Measurements from ENCODE around the gene ANKRD11.
"Not testable (repeated sequence)": the region's sequence is repeated elsewhere in the genome, so short reads cannot be mapped to it uniquely, and the experiment has no call there.

ANKRD11 gene

DNA sequence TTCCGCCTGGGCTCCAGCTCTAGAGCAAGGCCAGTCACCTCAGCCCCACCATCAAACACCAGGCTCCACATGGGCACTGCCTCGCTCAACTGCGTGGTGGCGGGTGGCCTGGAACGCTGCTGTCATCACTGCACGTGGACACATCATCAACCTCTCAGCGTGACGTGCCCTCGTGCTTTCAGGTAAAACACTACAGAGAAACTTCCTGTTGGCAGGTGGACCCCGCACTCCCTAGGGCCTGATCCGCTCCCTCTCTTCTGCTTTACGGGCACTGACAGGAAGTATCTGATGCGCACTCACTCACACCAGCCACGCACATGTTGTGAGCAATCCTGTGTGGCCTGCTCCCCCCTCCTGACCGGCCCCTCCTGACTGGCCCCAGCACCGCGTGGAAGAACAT is 87.4 kb downstream of the ANKRD11 start:
- DNase-seq (ENCODE audit: low spot score): no peak

DNA sequence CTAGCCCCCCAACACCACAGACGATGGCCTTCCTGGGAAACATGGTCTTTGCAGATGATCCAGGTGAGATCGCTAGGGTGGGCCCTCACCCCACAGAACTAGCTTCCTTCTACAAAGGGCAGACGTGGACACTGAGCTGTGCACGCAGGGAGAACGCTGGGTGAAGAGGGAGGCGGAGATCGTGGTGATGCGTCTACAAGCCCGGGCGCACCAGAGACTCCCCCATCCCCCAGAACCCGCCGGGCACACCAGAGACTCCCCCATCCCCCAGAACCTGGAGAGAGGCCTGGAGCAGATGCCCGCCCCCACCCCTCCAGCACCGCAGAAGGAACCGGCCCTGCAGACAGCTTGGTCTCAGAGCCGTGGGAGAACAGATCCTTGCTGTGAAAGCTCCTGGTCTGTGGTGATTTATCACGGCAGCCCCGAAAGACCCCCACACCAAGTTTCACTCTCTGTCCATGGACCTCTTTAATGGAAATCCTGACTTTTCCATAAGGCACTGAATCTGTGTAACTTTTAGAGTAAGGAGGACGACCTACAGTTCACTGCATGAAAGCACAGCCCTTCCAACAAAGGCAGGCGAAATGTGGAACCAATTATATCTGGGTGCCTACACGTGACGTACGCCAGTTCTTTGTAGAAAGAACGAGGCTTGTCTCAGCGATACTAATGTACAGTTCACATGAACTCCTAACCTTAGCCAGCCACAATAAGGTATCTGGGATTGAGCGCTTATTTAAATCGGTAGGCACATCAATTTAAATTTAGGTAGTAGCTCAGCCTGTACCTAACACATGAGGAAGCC is 88.5 kb downstream of the ANKRD11 start:
- DNase-seq (ENCODE audit: low spot score): no peak

DNA sequence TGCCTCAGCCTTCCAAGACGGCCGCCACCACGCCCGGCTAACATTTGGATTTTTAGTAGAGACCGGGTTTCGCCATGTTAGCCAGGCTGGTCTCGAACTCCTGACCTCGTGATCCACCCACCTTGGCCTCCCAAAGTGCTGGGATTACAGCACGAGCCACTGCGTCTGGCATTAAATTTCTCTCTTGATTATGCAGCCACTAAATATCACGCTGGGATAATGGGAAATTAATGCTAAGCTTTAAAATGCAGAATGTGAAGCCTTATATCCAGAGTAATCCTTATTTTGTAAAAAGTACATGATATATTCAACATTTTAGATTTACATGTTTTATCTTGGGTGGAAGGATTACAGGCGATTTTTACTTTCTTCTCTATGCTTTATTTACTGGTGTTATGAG is 89.2 kb downstream of the ANKRD11 start:
- no peak for DNase-seq (ENCODE audit: low spot score)

DNA sequence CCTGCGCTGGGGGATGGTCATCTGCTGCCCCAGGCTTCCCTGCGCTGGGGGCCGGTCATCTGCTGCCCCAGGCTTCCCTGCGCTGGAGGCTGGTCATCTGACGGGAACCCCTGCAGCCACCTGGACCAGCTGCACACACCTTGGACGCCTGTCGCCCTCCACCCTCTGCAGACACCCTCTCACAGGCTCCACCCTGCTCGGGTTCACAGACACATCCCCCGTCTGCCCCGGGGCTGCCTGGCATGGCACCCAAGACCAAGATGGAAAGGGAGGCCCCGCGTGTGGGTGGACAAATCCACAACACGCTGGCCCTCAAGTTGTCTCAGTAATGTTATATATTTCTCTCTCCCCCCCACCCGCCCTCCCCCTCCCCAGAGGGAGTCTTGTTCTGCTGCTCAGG is 89.6 kb downstream of the ANKRD11 start:
- no peak for DNase-seq (ENCODE audit: low spot score)

DNA sequence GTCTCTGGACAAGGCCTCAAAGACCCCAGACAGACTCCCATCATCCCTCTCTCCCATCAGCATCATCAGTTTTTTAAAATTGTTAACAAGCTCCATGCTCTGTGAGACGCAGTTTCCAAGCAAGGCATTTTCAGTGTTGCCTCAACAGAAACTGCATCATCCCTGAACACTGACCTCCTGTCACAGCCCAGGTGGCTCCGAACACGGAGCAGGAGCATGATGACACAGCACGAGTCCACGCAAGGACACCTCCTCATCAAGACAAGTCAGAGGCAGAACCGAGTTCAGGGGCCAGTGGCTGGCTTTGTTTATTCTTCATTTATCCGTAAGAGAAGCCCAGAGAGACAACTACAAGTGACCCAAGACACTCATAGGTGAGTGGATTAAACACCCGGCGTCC is 91.4 kb downstream of the ANKRD11 start:
- no peak for DNase-seq (ENCODE audit: low spot score)

DNA sequence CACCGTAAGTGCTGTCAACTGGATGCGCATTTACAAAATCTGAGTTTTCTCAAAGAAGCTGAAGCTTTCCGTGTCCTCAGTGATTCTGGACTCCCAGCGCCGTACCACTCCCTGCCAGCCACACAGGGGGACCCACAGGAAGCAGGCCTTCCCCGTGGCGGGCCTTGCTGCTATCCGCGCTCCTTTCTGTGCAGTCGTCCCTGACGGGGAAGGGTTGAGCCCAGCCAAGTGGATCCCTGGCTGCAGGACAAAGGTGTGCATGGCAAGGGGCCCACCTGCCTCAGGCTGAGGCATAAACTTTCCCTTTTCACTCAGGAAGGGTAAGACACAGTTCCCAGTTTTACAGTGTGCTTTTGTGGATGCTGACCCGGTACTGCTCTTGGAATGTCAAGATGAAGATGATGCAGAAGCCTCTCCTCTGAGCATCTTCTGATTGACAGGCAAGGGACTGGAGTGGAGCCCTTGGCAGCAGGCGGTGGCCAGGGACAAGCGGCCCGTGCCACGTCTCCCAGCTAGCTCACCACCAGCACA is 93.0 kb downstream of the ANKRD11 start:
- DNase-seq (ENCODE audit: low spot score): no peak

DNA sequence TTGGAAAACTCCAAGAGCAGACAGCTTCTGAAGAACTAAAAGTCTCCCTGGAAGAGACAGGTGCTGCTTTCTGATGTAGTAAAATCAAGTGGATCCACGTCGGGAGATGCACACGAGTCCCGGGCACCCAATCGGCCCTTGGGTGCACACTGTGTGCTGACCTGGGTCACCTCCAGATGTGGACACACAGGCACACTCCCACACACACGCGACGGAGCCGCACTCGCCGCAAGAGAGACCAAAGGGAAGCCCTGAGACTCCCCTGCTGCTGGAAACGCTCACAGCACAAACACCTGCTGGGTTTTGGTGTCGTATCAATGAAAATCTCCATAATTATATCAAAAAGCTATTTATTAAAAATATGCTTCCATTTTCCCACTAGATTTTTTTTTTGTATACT is 94.2 kb downstream of the ANKRD11 start:
- no peak for DNase-seq (ENCODE audit: low spot score)

DNA sequence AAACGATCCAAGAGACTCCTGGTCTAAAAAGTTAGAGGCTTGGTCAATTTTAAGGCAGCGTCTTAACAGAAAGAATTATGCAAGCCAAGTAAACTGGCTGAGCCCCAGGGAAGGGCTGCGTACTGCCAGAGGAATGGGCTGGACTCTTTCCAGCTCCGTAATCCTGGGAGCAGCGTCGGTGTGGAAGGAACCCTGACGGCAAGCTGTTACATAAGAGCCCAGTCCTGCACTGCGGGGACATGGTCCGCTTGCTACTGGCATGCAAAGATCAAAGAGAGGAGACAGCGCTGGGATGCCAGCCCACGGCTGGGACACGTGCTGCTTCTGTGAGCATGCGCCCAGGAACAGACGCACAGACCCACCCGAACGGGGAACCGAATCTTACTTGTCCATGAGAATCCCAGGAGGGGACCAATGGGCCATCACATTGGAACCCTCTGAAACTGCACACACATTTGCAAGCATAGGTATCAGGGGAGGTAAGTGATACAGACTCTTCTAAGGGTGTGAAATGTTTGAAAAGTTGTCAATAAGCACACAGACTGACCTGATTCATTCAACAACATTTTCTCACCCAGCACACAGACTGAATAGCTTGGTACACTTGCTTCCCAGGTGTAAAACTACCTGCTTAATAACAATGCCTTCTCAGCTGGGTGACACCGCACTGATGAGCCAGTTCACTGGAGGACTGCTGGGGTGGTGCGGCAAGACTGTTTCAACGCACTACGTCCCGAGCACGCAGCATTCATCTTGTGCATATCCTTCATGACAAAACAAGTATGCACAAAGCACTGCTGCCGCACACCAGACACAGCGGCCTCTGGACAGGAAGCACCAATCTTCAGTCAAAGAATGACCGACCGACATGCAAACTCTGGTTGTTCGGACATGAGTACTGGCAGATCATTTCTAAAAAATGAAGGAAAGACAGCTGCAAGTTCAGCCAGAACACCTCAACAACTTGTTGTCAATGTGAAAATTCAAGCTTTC is 94.9 kb downstream of the ANKRD11 start:
- no peak for DNase-seq (ENCODE audit: low spot score)

DNA sequence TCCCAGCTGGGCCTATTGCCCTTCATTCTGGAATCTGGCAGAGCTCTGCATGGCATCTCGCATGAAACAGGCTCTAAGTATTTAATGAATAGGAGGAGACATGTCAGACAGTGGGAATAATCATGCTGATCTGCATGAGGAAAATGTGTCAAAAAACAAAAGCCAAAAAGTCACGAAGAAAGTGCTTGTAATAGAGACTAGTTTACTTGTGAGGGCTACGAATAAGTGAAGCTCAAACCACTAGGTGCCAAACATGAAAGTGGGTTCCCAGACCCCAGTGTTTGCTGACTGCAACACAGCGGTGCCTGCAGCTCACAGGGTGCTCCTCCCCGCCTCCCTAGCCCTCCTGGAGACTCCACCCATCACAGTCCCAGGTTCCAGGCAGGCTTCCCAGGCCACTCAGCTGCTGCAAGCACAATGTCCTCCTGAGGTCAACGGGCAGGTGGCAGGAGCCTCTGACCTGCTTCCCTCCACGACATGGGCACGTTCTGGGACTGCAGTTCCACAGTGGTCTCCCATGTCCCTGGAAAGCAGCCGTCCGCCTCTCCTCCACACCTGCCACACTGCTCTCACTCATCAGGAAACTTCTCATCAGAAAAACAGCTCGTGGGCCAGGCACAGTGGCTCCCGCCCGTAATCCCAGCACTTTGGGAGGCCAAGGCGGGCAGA is 96.5 kb downstream of the ANKRD11 start:
- no peak for DNase-seq (ENCODE audit: low spot score)

DNA sequence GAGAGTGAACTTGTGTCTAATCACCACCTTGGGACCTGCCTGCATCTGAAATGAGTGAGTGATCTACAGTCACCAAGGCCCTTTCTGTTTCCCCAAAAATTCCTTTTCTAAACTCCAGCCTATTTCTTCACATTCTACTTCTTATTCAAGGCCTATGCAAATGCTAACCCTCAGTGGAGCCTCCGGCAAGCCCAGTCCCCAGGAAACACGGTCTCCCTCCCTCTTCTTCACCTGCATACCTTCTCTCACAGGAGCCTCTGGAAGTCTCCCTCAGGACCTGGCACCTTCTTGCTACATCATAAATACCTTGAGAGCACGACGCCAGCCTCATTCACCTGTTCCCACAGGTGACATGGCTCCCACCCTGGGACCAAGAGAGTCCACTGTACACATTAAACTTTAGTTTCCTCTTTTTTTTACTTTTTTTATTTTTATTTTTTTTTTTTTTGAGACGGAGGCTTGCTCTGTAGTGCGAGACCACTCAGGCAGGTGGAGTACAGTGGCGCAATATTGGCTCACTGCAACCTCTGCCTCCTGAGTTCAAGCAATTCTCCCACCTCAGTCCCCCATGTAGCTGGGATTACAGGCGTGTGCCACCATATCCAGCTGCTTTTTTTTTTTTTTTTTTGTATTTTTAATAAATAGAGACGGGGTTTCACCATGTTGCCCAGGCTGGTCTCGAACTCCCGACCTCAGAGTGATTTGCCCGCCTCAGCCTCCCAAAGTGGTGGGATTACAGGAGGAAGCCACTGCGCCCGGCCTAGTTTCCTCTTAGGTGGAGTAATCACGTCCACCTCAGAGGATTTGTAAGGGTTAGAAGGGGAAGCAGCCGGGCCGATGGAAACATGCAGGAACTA is 97.3 kb downstream of the ANKRD11 start:
- no peak for DNase-seq (ENCODE audit: low spot score)

DNA sequence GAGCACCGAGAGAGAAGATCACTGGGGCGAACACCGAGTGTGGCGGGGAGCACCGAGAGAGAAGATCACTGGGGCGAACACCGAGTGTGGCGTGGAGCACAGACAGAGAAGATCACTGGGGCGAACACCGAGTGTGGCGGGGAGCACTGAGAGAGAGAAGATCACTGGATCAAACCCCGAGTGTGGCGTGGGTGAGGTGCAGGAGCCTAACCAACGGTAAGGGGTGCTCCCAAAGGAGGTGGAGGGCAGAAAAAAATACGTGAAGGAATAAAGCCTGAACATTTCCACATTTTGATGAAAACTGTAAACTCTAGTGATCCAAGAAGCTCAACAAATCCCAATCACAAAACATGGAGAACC is 100.2 kb downstream of the ANKRD11 start:
- DNase-seq (ENCODE audit: low spot score): not testable (repeated sequence)

DNA sequence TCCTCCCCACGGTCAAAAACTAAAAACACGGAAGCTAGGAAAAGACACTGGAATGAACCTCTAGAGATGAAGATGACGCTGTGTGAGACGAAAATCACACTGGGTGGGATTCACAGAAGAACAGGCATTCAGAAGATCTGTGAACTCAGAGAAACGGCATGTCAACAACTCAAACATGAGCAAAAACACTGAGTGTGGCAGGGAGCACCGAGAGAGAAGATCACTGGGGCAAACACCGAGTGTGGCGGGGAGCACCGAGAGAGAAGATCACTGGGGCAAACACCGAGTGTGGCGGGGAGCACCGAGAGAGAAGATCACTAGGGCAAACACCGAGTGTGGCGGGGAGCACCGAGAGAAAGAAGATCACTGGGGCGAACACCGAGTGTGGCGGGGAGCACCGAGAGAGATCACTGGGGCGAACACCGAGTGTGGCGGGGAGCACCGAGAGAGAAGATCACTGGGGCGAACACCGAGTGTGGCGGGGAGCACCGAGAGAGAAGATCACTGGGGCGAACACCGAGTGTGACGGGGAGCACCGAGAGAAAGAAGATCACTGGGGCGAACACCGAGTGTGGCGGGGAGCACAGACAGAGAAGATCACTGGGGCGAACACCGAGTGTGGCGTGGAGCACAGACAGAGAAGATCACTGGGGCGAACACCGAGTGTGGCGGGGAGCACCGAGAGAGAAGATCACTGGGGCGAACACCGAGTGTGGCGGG is 100.7 kb downstream of the ANKRD11 start:
- DNase-seq (ENCODE audit: low spot score): not testable (repeated sequence)

DNA sequence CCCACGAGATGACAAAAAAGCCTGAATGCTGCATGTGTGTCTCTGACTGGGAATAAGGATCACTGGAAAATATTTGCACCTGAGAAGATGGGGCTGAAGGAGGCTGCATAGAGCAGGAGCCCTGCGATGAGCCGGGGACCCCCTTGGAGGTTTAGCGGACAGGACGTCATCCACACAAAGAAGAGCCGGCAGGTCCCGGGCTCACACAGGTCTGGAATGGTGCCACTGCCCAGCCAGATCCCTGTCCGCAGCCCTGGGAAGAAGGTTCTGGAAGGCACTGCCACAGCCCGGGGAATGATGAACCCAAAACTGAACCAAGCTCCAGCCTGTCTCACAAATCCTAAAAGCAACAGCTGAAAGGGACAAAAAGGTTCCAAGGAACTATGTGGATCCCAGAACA is 101.8 kb downstream of the ANKRD11 start:
- DNase-seq (ENCODE audit: low spot score): no peak

DNA sequence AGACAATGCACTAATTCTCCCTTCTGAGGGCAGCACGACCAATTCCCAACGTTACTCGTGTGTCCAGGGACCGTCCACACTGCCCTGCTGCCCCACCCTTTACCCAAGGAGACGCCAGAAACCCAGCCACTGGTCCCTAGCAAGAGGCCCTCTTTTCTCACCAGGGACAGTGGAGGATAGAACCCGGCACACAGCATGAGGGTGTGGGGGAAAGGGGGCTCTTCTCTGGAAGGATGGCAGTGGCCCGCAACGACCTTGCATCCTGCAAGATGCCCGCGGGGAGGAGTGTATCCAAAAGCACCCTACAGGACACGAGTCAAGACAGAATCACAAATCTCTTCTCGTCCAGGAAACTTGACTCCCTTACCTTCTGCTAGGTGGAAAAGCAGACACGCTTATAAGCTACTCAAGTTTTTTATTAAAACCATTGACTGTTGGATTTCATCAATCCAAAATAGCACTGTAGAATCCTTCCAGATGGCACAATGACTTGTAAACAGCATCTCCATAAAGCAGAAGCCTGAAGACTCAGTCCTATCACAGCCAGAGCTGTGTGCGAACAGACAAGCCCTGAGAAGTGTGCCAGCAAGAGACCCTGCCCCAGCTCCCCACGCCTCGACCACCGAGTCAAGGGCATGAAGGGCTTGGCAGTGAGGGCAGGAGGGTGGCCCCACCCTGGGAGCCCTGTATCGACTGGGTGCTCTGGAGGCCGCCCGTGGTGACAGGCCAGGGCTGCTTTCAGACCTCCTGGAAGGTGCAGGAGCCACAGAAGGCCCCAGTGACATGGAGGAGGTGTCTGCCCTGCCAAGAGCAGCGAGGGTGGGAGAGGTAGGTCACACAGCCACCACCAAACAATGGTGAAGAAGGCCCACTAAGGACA is 103.8 kb downstream of the ANKRD11 start:
- DNase-seq (ENCODE audit: low spot score): no peak

DNA sequence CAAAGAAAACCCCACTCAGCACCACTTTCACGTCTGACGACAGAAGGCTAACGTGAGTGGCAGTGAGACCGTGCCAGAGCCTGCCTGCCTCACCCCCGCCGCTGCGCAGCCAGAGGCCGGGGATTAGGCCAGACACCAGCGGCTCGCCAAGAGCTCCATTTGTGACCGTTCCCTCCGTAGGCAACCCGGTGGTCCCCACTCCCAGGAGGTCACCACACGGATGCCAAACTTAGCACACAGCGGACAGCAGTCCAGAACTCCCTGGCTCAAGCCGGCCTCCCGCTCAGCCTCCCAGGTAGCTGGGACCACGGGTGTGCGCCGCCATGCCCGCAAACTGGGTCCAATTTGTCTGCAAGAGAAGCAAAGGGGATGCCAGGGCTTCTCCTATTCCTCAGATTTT is 104.6 kb downstream of the ANKRD11 start:
- no peak for DNase-seq (ENCODE audit: low spot score)

DNA sequence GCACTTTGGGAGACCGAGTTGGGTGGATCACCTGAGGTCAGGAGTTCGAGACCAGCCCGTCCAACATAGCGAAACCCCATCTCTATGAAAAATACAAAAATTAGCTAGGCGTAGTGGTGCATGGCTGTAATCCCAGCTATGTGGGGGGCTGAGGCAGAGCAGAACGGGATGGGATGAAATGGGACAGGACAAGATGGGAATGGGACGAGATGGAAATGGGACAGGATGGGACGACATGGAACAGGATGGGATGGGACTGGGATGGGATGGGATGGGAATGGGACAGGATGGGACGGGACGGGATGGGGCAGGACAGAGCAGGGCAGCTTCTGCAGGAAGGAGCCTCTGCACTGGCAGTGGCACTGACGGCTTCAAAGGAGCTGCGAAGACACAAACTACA is 106.1 kb downstream of the ANKRD11 start:
- DNase-seq (ENCODE audit: low spot score): no peak

DNA sequence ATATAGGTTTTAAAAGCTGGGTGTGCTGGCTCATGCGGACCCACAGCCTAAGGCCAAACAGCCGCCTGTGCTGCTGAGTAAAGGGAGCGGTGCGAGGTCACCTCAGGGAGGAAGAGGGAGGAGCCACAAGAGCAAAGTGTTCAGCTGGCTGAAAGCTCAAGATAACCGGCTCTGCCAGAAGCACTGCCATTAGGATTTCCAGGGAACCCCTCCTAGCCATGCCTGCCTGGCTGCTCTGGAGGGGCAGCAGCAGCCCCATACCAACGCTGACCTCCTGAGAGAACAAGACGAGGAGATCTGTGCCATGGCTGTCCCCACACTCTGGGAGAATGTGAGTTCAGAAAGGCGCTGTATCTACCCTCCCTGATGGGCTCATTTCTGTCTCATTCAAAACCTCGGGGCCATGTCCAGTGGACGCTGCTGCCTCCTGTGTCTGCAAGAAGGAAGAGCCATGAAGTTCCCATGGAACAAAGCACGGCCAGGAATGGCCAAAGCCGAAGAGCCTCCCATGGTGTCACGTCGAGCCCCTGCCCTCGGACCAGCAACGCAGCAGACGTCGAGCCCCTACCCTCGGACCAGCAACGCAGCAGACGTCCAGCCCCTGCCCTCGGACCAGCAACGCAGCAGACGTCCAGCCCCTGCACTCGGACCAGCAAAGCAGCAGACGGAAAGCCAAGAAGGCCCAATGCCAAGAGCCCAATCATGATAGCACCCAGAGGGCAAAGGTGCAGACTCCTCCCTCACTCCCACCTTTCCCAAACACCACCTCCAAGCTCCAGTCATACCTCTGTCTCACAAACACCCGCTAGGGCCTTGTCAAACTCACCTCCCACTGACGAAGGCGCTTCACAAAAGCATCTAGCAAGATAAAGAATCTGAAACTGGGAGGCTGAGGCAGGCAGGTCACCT is 107.0 kb downstream of the ANKRD11 start:
- peak; percentile 23 for DNase-seq (ENCODE audit: low spot score)

DNA sequence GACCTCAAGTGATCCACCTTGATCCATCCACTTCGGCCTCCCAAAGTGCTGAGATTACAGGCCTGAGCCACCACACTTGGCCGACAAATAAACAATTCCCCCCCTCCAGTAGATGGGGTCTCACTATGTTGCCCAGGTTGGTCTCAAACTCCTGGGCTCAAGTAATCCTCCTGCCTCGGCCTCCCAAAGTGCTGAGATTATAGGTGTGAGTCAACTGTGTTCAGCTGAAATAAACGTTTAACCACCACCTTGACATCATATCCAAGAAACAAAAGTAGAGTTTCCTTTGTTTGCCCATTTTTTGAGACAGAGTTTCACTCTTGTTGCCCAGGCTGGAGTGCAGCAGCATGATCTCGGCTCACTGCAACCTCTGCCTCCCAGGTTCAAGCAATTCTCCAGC is 107.8 kb downstream of the ANKRD11 start:
- DNase-seq (ENCODE audit: low spot score): not testable (repeated sequence)

DNA sequence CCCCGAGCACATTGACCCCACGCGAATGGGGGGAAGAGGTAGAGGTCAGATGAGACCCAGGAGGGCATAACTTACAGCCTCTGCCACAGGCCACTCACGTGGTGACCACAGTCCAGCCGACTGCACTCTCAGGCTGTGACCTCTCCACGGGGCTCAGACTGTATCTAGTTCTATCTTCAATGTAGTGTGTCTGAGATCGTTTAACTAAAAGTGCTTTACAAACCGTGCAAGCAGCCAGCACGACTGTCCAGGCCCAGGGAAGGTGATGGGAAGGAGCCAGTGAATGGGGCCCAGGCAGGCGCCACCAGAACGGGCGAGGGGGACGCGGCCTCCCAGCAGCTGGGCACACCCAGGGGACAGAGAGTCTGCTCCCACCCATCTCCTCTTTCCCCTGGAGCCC is 108.6 kb downstream of the ANKRD11 start:
- DNase-seq (ENCODE audit: low spot score): no peak
